Esophagus muscularis mucosa (tissue), 3 donors: ENCODE results near the gene ZNF804A.

Source experiments
- POLR2A ChIP-seq: fragments of 450-650 bp; IDR thresholded peaks from one replicate; pipeline ENCODE4 v1.6.1; 2017; ENCODE audit warnings: antibody characterized with exemption, moderate library complexity, mild to moderate bottlenecking, low read depth
- POLR2AphosphoS5 ChIP-seq, 2 donors: sonication (generic); formaldehyde crosslinking; IDR thresholded peaks; one replicate each; pipeline ENCODE4 v1.6.1; 2017; ENCODE audit warnings: antibody characterized with exemption in 2 of 2
- TF ChIP-seq, protein P1 (sequence below), 3 experiments: fragments of 200-600 bp in 2 of 3; fragments of 450-650 bp in 1 of 3; sonication (generic) in 2 of 3; IDR thresholded peaks; one replicate each; pipeline ENCODE4 v1.5.1; 2017 to 2019; ENCODE audit warnings: antibody characterized with exemption in 3 of 3, mild to moderate bottlenecking in 2 of 3, moderate library complexity in 1 of 3

DNA sequence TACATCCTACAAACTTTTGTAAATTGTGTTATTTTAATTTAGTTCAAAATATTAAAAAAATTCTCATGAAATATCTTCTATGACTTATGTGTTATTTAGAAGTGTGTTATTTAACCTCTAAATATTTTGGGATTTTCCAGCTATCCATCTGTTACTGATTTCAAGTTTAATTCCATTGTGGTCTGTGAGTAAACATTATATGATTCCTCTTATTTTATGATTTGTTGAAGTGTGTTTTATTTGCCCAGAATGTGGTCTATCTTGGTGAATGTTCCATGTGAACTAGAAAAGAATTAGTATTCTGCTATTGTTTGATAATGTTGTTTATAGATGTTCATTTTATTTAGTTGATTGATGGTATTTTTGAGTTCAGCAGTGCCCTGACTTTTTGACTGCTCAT, 136.0 kb downstream of the ZNF804A start:
- TF ChIP-seq, protein P1, sequence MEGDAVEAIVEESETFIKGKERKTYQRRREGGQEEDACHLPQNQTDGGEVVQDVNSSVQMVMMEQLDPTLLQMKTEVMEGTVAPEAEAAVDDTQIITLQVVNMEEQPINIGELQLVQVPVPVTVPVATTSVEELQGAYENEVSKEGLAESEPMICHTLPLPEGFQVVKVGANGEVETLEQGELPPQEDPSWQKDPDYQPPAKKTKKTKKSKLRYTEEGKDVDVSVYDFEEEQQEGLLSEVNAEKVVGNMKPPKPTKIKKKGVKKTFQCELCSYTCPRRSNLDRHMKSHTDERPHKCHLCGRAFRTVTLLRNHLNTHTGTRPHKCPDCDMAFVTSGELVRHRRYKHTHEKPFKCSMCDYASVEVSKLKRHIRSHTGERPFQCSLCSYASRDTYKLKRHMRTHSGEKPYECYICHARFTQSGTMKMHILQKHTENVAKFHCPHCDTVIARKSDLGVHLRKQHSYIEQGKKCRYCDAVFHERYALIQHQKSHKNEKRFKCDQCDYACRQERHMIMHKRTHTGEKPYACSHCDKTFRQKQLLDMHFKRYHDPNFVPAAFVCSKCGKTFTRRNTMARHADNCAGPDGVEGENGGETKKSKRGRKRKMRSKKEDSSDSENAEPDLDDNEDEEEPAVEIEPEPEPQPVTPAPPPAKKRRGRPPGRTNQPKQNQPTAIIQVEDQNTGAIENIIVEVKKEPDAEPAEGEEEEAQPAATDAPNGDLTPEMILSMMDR (IDR thresholded peaks at IDR 0.05), result no peak
- TF ChIP-seq POLR2A, result no peak
- TF ChIP-seq POLR2AphosphoS5 (IDR thresholded peaks at IDR 0.05), result no peak
